Right ventricle myocardium superior (tissue), 1 donor: ENCODE results near the gene CEMIP. TPM values are rescaled to one million over a fixed set of nuclear protein-coding genes. Genes with fewer than 3 reads are reported as not detected.

Experiments
- ATAC-seq: fragments of 200-7000 bp; cut with Tn5 transposase; one replicate; pipeline ENCODE4 v1.9.1; 2020; ENCODE audit warnings: mild to moderate bottlenecking; ENCODE audit not compliant: poor library complexity
- DNase-seq: peaks from one replicate; pipeline ENCODE4 v3.0.0-alpha.2; 2020
- intact Hi-C: fragments of 100-400 bp; cut with DNase I; formaldehyde crosslinking; loops from one replicate; pipeline ENCODE4 v1.11.2; 2022
- total RNA-seq: library from RNA; stranded (reverse); fragmentation: NEBNext Ultra II Directional; extraction: Animal tissue kit (Norgen Biotek cat#: 25700); gene quantifications from one replicate; pipeline ENCODE4 v1.2.1, GENCODE V29; 2021
- donor health status: DM: no; HTN: yes; CAD: no; lungs with severe emphysema.

CEMIP gene
- total RNA-seq, 1 donor from 2014 or later, result not detected

- DNase-seq (no peak), ATAC-seq (no peak)
- intact Hi-C loops, result no loop called here
Observed at GRCh38 chr15:80835336-80835735, 56.2 kb downstream of the CEMIP start.

DNA sequence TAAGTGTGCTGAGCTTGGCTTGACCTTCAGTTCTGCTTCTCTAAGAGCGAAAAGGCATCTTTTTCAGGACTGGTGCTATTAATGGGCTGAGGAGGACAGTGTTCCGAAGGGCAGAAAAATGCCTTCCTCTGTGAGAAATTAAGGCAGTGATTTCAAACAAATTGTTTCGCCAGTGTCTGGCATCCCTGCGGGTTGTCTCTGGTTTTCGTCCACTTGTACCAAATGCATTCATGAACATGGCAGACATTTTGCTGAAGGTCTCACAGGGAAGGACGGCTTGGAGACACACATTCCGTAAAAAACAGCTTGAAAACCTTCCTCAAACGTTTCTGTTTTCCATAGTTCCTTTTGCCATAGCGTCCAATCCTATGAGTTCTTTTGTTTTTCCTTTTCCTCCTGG, 57.1 kb downstream of the CEMIP start:
- intact Hi-C loops, result no loop called here
- no peak for DNase-seq

GRCh38 chr15:80837006-80837405, 57.8 kb downstream of the CEMIP start:
- no peak for DNase-seq
- ATAC-seq, result no peak
- intact Hi-C loops, result no loop called here

More for the DNA sequence above, 57.1 kb downstream of the CEMIP start:
- no peak for ATAC-seq

- ATAC-seq, result no peak
- DNase-seq, result no peak
- intact Hi-C loops, result no loop called here
Observed at GRCh38 chr15:80838012-80838411, 58.8 kb downstream of the CEMIP start.

DNA sequence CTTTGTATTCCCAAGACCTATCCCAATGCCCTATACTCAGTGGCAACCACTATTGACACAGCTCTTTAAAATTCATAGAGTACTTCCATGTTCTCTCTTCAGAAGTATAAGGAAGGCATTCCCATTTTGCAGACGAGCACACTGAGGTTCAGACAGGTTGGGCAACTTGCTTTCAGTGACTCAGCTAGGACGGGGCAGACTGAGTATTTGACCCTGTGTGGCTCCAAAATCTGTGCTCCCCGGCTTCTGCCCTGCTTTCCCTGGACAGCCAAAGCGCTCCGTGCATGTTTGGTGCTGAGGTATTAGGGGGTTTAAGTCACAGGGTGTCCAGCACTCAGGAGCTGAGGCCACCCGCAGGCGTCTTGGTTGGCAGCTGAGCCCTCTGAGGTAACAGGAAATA, 59.5 kb downstream of the CEMIP start:
- no peak for DNase-seq
- no peak for ATAC-seq
- intact Hi-C loops, result no loop called here

DNA sequence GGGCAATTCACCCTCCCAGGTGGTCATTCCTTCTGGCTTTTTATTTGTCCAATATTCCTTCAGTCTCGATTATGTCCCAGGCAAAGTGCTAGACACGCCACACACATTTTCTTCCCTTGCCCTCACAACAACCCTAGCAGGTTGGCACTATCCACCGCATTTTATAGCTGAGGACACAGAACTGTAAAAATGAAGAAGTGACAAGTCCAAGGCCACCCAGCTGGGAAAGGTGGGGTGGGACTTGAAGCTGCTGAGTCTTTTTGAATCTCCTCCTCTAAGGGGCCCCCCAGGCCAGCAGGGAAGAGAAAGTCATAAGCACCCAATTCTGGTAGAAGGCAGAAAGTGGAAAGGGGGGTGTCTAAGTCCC, 60.6 kb downstream of the CEMIP start:
- intact Hi-C loops, result no loop called here
- ATAC-seq (no peak), DNase-seq (no peak)

DNA sequence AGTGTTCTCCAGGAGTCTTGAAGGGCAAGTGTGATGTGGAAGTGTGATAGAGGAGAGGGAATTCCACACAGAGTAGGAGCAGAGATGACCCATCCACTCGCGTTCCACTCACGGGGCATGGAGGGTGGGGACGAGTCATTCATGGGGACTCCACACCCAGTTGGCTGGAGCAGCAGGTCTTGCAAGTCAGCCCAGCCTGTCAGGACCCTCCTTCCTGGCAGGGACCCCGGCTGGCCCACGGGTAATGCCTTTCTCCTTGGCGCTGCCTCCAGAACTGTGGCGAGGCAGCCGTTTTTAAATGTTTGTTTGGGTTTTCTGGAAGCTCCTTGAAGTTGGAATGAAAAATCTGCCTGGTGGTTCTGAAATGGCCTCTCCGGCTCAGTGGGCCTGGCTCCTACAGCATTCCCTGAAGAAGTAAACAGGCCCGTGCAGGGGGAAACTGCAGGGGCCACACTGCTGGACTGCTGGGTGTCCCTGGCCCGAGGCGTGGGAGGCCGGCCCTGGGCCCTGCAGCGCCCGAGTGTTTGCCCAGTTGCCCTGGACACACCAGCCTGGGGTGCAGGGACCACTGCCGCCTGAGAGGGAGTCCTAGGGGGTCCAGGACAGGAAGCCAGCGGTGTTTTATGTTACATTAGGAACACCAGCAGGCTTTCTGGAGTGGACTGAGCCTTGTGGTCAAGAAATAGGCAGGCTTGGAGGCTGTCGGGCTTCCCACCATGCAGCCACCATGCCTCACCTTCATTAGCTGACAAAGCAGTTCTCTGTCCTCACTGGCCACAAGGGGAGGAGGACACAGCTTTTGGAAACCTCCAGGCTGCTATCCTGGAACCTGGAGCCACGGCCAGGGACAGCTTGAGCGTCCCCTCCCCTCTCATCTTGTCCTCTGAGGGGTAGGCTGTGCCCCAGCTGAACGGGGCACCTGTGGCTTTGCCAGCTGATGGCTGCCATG, 61.3 kb downstream of the CEMIP start:
- intact Hi-C loops, result no loop called here
- no peak for DNase-seq
- ATAC-seq, result no peak

DNA sequence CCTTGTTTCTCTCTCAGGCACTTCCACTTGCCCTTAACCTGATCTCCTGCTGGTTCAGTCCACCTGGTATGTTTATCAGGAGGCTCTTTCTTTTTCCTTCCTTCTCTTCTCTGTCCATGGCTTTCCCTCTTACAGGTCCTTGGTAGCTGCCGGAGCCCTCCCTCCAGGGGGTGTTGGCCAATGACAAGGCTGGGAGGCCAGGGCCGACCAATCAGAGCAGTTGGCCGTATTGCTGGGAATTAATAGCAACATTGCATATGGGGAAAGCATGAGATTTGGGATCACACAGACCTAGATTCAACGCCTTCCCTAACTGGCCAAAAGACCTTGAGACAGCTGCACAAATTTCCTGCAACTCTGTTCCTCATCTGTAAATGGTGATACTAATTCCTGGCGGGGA, 62.4 kb downstream of the CEMIP start:
- intact Hi-C loops, result no loop called here
- ATAC-seq (no peak), DNase-seq (no peak)

DNA sequence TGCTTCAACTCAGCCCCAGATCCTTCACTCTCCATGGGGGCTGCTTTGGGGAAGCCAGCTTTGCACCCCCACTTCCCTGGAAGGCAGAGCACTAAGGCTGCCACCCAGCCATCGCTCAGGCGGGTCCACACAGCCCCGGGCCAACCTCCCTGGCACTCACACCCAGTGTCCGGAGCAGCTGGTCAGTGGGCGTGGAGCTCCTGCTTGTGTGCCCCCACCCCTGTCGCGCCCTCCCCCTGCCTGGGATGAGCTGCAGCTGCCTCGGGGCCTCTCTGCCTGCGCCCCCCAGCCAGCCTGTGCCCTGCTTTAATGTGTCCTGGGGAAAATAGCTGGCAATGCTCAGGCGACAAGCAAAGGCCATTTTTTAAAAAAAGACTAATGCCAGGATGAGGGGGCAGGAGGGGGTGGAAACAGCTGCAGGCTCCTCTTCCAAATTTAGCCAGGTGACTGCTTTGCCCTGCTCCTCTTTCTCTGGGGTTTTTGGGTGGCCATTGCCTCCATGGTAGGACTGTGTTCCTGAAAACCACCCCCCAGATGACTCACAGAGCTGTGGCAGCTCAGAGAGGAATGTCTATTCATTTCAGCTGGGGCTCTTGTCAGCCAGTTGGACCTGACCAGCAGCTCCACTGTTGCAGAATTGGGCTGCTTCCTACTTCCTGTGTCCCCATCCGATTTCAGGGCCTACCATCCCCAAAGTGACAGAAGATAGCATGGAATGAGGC, 65.0 kb downstream of the CEMIP start:
- ATAC-seq, result no peak
- intact Hi-C loops, result no loop called here
- no peak for DNase-seq

DNA sequence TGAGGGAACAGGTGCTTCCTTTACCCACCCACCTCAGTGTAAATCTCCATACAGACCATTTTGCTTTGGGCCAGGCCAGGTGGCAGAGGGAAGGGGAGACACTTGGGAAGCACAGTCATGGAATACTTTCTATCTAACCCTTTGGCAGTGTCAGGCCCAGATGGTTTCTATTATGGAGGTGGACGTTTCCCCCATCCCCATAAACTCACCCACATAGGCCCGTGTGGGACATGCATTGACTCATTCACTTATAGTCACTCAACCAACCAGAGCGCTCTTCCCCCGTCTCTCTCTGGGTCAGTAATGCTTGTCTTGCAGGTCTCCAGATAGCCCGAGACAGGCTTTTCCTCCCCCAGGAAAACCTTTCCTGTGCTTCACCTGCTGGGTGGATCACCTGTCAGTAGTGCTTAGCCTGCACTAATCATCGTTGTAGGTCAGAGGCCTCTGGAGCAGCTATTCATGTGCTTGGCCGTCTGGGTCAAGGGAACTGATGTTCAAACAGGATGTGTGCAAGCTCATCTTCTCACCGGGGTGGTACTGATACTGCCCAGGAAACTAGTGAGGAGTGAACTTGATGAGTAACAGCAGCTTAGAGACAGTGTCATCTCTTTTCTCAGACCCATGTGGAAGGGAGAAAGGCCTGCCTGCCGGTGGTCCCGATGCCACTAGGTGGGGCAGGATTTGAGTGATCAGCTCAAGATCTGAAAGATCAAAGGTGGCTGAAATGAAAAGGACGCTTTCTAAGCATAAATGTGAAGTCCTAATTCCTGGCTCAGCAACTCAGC, 67.1 kb downstream of the CEMIP start:
- DNase-seq, result no peak
- intact Hi-C loops, result no loop called here
- ATAC-seq, result no peak

GRCh38 chr15:80849308-80849707, 70.1 kb downstream of the CEMIP start:
- DNase-seq, result no peak
- peak; percentile 41 for ATAC-seq

DNA sequence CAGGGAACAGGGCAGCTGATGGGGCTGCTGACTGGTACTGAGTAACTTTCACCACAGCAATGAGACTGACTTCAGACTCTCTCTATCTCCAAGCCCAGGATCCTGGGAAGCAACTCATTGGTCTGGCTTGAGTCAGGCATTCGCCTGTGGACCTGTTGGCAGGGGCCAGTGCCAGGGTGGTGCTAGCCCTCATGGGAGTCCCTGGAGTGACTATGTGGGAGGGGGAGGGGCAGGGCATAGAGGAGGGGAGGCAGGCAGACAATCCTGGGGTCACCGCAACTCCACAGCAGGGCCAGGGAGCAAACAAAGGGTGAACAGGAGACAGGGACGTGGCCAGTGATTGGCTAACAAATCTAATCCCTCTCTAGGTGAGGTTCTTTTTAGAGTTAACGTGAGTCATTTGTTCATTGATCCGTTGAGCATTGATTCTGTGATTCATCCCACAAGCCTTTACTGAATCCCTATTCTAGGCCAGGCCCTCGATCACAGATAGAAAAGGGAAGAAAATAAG, 71.8 kb downstream of the CEMIP start:
- ATAC-seq (no peak), DNase-seq (no peak)
- intact Hi-C loops, result no loop called here

More at GRCh38 chr15:80849308-80849707, 70.1 kb downstream of the CEMIP start:
- intact Hi-C loops, result no loop called here

GRCh38 chr15:80852676-80853075, 73.5 kb downstream of the CEMIP start:
- intact Hi-C loops, result no loop called here
- DNase-seq (no peak), ATAC-seq (no peak)

DNA sequence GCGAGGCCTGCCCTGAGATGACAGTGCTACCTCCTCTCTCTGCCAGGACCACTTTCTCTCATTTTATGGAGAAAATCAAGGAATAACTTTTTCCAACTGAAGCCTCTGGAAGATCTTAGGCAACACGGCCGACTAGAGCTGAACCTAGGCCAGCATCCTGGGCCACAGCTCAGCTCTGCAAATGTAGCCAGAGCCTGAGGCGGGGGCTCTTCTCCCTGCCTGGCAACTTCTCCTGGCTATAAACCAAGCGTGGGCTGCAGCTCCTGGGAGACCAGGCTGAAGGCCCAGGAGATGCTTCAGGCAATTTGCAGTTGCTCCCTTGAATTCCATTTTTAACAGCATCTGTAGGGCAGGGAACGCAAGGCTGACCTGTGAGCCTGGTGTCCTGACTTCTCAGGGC, 74.9 kb downstream of the CEMIP start:
- intact Hi-C loops, result no loop called here
- peak; percentile 48 for DNase-seq
- ATAC-seq, result no peak

DNA sequence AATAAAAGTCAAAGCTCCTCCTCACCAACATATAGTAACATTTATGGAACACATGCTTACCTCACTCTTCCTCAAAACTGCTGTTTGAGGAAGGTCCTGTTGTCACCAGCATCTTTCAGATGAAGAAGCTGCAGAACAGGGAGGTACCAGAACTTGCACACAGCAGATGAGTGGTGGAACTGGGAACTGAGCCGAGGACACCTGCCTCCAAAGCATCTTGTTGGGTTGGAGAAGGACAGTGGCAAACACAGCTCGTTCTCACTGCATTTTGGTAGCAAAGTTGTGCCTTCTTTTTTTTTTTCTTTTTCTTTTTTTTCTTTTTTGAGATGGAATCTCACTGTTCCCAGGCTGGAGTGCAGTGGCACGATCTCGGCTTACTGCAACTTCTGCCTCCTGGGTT, 76.0 kb downstream of the CEMIP start:
- no peak for ATAC-seq
- intact Hi-C loops, result no loop called here
- DNase-seq, result no peak

DNA sequence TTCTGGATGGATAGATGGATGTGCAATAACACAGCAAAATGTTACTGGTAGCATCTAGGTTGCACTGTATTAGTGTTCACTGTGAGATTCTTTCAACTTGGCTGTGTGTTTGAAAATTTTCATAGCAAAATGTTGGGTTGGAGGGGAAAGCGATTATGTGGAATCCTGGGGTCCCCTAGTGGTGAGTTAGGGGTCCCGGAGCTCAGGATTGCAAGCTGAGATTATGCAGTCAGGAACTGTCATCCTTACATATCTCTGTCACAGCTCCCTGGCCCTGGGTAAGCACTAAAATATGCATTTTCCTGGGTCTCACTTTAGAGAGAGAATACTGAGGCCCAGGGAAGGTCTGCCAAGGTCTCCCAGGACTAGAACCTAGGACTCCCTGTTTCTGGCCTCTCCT, 77.2 kb downstream of the CEMIP start:
- DNase-seq (no peak), ATAC-seq (no peak)
- intact Hi-C loops, result no loop called here

- DNase-seq (peak; percentile 83), ATAC-seq (peak; percentile 92)
- intact Hi-C loops, result no loop called here
Observed at GRCh38 chr15:80856809-80857377, 77.7 kb downstream of the CEMIP start.

- intact Hi-C loops, result no loop called here
- DNase-seq (peak; percentile 60), ATAC-seq (peak; percentile 49)
Observed at GRCh38 chr15:80861731-80862170, 82.6 kb downstream of the CEMIP start.

GRCh38 chr15:80864666-80865065, 85.5 kb downstream of the CEMIP start:
- no peak for DNase-seq
- intact Hi-C loops, result no loop called here
- no peak for ATAC-seq
